ENCODE results near the gene FXYD6. TPM values are rescaled to one million over a fixed set of nuclear protein-coding genes. Genes with fewer than 3 reads are reported as not detected.

The FXYD6 gene
- total RNA-seq, 1 experiment from 2014 or later: not detected

- CTCF ChIA-PET: no interaction called here
Observed at GRCh38 chr11:117871784-117872183, 4.7 kb downstream of the FXYD6 start.

GRCh38 chr11:117871160-117871559 lies 5.3 kb downstream of the FXYD6 start:
- ChIA-PET POLR2A (ENCODE audit: unreplicated experiment) (no interaction called here), CTCF (no interaction called here)
- Histone ChIP-seq H4K20me1 (ENCODE audit: low read length) (no peaks in the 10 kb centered on the region), H3K9me3 (ENCODE audit: low read length) (no peaks in the 10 kb centered on the region), H3K4me1 (ENCODE audit: insufficient read depth, low read length) (no peaks in the 10 kb centered on the region), H3K27ac (ENCODE audit: low read length) (no peak overlapping the region), H3K27me3 (ENCODE audit: low read length) (peaks cover 100% of the 10 kb centered on the region), H3K36me3 (ENCODE audit: low read depth, low read length) (no peaks in the 10 kb centered on the region), H3K4me3 (ENCODE audit: low read length) (no peak overlapping the region), H2AFZ (ENCODE audit: low read length) (no peak overlapping the region), H3K79me2 (ENCODE audit: low read length) (no peaks in the 10 kb centered on the region), H3K9me2 (replicated peaks; ENCODE audit: low read length) (no peaks in the 10 kb centered on the region), H3K4me2 (ENCODE audit: low read length) (no peak overlapping the region), H3F3A (ENCODE audit: low read length, unreplicated experiment) (no peaks in the 10 kb centered on the region), H3K9ac (ENCODE audit: low read length) (no peak overlapping the region)
- intact Hi-C loops (cut with micrococcal nuclease): no loop called here
- TF ChIP-seq EZH2phosphoT487 (IDR thresholded peaks at IDR 0.05; ENCODE audit: borderline replicate concordance, low read length) (no peak), CTCF (conservative IDR thresholded peaks at IDR 0.05; ENCODE audit: low read depth, low read length) (no peak), EZH2 (IDR thresholded peaks at IDR 0.05; ENCODE audit: low read length, unreplicated experiment) (no peak)
- ATAC-seq (no peak), DNase-seq (no peak)
- no TSS peak for BruUV-seq (replicated peaks)

More at GRCh38 chr11:117871784-117872183, 4.7 kb downstream of the FXYD6 start:
- ATAC-seq (no peak), DNase-seq (no peak)
- no peak overlapping the region for H3K9ac ChIP-seq (ENCODE audit: low read length)
- H3K9me3 ChIP-seq (ENCODE audit: low read length): no peaks in the 10 kb centered on the region
- H3K4me2 ChIP-seq (ENCODE audit: low read length): no peak overlapping the region
- intact Hi-C loops (cut with micrococcal nuclease): no loop called here
- POLR2A ChIA-PET (ENCODE audit: unreplicated experiment): no interaction called here
- no peaks in the 10 kb centered on the region for H3K4me1 ChIP-seq (ENCODE audit: insufficient read depth, low read length)
- no peaks in the 10 kb centered on the region for H3K9me2 ChIP-seq (replicated peaks; ENCODE audit: low read length)
- H2AFZ ChIP-seq (ENCODE audit: low read length): no peak overlapping the region
- H4K20me1 ChIP-seq (ENCODE audit: low read length): no peaks in the 10 kb centered on the region
- peaks cover 100% of the 10 kb centered on the region for H3K27me3 ChIP-seq (ENCODE audit: low read length)
- no peak for TF ChIP-seq CTCF (conservative IDR thresholded peaks at IDR 0.05; ENCODE audit: low read depth, low read length)
- TF ChIP-seq EZH2 (IDR thresholded peaks at IDR 0.05; ENCODE audit: low read length, unreplicated experiment): no peak
- TF ChIP-seq EZH2phosphoT487 (IDR thresholded peaks at IDR 0.05; ENCODE audit: borderline replicate concordance, low read length): no peak
- H3K27ac ChIP-seq (ENCODE audit: low read length): no peak overlapping the region
- BruUV-seq (replicated peaks): no TSS peak
- no peak overlapping the region for H3K4me3 ChIP-seq (ENCODE audit: low read length)
- H3F3A ChIP-seq (ENCODE audit: low read length, unreplicated experiment): no peaks in the 10 kb centered on the region
- H3K36me3 ChIP-seq (ENCODE audit: low read depth, low read length): no peaks in the 10 kb centered on the region
- H3K79me2 ChIP-seq (ENCODE audit: low read length): no peaks in the 10 kb centered on the region

- Histone ChIP-seq H3K27me3 (ENCODE audit: low read length) (peaks cover 100% of the 10 kb centered on the region), H3K9ac (ENCODE audit: low read length) (no peak overlapping the region), H4K20me1 (ENCODE audit: low read length) (no peaks in the 10 kb centered on the region), H3K9me2 (replicated peaks; ENCODE audit: low read length) (no peaks in the 10 kb centered on the region), H3K36me3 (ENCODE audit: low read depth, low read length) (no peaks in the 10 kb centered on the region), H3K9me3 (ENCODE audit: low read length) (no peaks in the 10 kb centered on the region), H3K4me3 (ENCODE audit: low read length) (no peak overlapping the region), H3K79me2 (ENCODE audit: low read length) (no peaks in the 10 kb centered on the region), H2AFZ (ENCODE audit: low read length) (no peak overlapping the region), H3K27ac (ENCODE audit: low read length) (no peak overlapping the region), H3K4me2 (ENCODE audit: low read length) (no peak overlapping the region), H3F3A (ENCODE audit: low read length, unreplicated experiment) (no peaks in the 10 kb centered on the region), H3K4me1 (ENCODE audit: insufficient read depth, low read length) (no peaks in the 10 kb centered on the region)
- POLR2A ChIA-PET (ENCODE audit: unreplicated experiment): no interaction called here
- CTCF ChIA-PET: no interaction called here
- no TSS peak for BruUV-seq (replicated peaks)
- TF ChIP-seq CTCF (conservative IDR thresholded peaks at IDR 0.05; ENCODE audit: low read depth, low read length) (no peak), EZH2 (IDR thresholded peaks at IDR 0.05; ENCODE audit: low read length, unreplicated experiment) (no peak), EZH2phosphoT487 (IDR thresholded peaks at IDR 0.05; ENCODE audit: borderline replicate concordance, low read length) (no peak)
- ATAC-seq: no peak
- intact Hi-C loops (cut with micrococcal nuclease): no loop called here
- no peak for DNase-seq
Observed at GRCh38 chr11:117870103-117870952, 6.1 kb downstream of the FXYD6 start.
